HG02884 (cell line): ENCODE data around the gene PACSIN1.

ENCODE experiments used
- ATAC-seq: cut with Tn5 transposase; IDR thresholded peaks from one replicate; pipeline ENCODE4 v1.9.1; 2021; ENCODE audit warnings: mild to moderate bottlenecking, moderate library complexity; ENCODE audit not compliant: unreplicated experiment

Gene PACSIN1

GRCh38 chr6:34560366-34561226 lies 94.7 kb downstream of the PACSIN1 start:
- no peak for ATAC-seq

GRCh38 chr6:34561227-34561530 lies 95.3 kb downstream of the PACSIN1 start:
- no peak for ATAC-seq

GRCh38 chr6:34562350-34562749 lies 96.5 kb downstream of the PACSIN1 start:
- ATAC-seq, result no peak

- ATAC-seq, result no peak
These were observed 97.1 kb downstream of the PACSIN1 start for GRCh38 chr6:34562861-34563512.

- ATAC-seq, result no peak
These were observed 97.6 kb downstream of the PACSIN1 start for GRCh38 chr6:34563513-34563870.

- no peak for ATAC-seq
These were observed 98.3 kb downstream of the PACSIN1 start for GRCh38 chr6:34564181-34564580.

GRCh38 chr6:34565722-34566137 lies 99.9 kb downstream of the PACSIN1 start:
- no peak for ATAC-seq

- ATAC-seq, result no peak
These were observed 101.1 kb downstream of the PACSIN1 start for GRCh38 chr6:34566830-34567546.

GRCh38 chr6:34568341-34569201 lies 102.7 kb downstream of the PACSIN1 start:
- no peak for ATAC-seq

GRCh38 chr6:34569361-34569973 lies 103.6 kb downstream of the PACSIN1 start:
- ATAC-seq, result no peak

GRCh38 chr6:34570066-34570833 lies 104.4 kb downstream of the PACSIN1 start:
- ATAC-seq, result no peak

GRCh38 chr6:34571388-34571787 lies 105.5 kb downstream of the PACSIN1 start:
- no peak for ATAC-seq

- no peak for ATAC-seq
These were observed 106.1 kb downstream of the PACSIN1 start for GRCh38 chr6:34572021-34572420.

GRCh38 chr6:34572585-34572984 lies 106.7 kb downstream of the PACSIN1 start:
- ATAC-seq, result no peak

GRCh38 chr6:34573567-34574183 lies 107.8 kb downstream of the PACSIN1 start:
- ATAC-seq, result no peak

- no peak for ATAC-seq
These were observed 108.9 kb downstream of the PACSIN1 start for GRCh38 chr6:34574647-34575293.

- no peak for ATAC-seq
These were observed 109.5 kb downstream of the PACSIN1 start for GRCh38 chr6:34575326-34575725.

- ATAC-seq, result no peak
These were observed 110.5 kb downstream of the PACSIN1 start for GRCh38 chr6:34576286-34576955.
